Esophagus squamous epithelium (tissue), 5 donors: Measurements from ENCODE around the gene ARHGAP42. TPM values are rescaled to one million over a fixed set of nuclear protein-coding genes. Genes with fewer than 3 reads are reported as not detected.

Experiments
- DNase-seq: peaks from one replicate; lab custom pipeline; 2025; lab: John Stamatoyannopoulos, UW
- H3K27ac ChIP-seq, 4 donors: fragments of 200-600 bp; sonication (generic); one replicate each; pipeline ENCODE4 v1.5.1; 2016 to 2019; ENCODE audit warnings: mild to moderate bottlenecking in 1 of 4
- H3K27me3 ChIP-seq, 4 donors: fragments of 200-600 bp; sonication (generic); 1 replicate in 3 of 4; 2 replicates in 1 of 4; pipeline versions ENCODE4 v1.5.1 to v1.6.0; 2017 to 2021; ENCODE audit warnings: antibody characterized with exemption in 1 of 4
- H3K36me3 ChIP-seq, 3 donors: fragments of 200-600 bp; sonication (generic); one replicate each; pipeline ENCODE4 v1.5.1; 2016 to 2019
- H3K4me1 ChIP-seq, 3 donors: fragments of 200-600 bp; sonication (generic); one replicate each; pipeline ENCODE4 v1.5.1; 2017 to 2019
- H3K4me3 ChIP-seq, 4 donors: fragments of 200-600 bp; sonication (generic); 1 replicate in 3 of 4; 2 replicates in 1 of 4; pipeline ENCODE4 v1.5.1; 2016 to 2019; ENCODE audit warnings: mild to moderate bottlenecking in 2 of 4, moderate library complexity in 1 of 4
- H3K9me3 ChIP-seq, 3 donors: fragments of 200-600 bp; sonication (generic); one replicate each; pipeline ENCODE4 v1.5.1; 2016 to 2019
- CTCF ChIP-seq, 6 experiments: fragments of 450-650 bp in 4 of 6; fragments of 200-600 bp in 2 of 6; sonication (generic) in 2 of 6; IDR thresholded peaks; one replicate each; pipeline ENCODE4 v1.5.1; 2016 to 2019; ENCODE audit warnings: antibody characterized with exemption in 6 of 6, mild to moderate bottlenecking in 4 of 6, moderate library complexity in 4 of 6
- POLR2A ChIP-seq, 4 donors: fragments of 450-650 bp; IDR thresholded peaks; one replicate each; pipeline ENCODE4 v1.6.1; 2017; ENCODE audit warnings: antibody characterized with exemption in 4 of 4, mild to moderate bottlenecking in 4 of 4, moderate library complexity in 3 of 4
- WGBS, 2 donors: methylation state at CpG; one replicate each; pipeline ENCODE4 v1.1.5; 2018; 5-methylcytosine and 5-hydroxymethylcytosine counted together
- intact Hi-C: fragments of 100-400 bp; cut with DNase I; formaldehyde crosslinking; loops from one replicate; pipeline ENCODE4 v1.15.0; 2022
- total RNA-seq, 4 donors: library from RNA; depleted of rRNA; stranded (reverse); fragments of >200 nt; gene quantifications; one replicate each; pipeline ENCODE4 v1.1.0, GENCODE V29; 2016
- donor health status: DM: yes; HTN: yes; CAD: no.

The ARHGAP42 gene
- total RNA-seq, 4 donors from 2014 or later: 3.5 to 10.1 (median 6.4) TPM

DNA sequence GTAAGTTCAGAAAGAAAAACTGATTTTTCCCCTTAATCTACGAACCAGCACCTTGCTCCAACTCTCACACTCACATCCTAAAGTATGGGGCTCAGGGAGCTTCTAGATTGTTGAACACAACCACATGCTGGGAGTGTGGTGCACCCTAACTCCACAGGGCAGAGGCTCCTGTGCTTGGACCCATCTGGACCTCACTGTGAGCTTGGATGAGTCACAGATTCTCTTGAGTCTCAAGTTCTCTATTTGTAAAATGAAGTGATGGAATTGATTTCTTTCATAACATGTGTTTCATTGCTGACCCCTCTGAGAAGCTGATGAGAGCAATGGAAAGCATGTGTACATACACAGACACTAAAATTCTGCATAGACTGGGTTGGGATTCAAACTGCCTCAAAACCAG, 332.8 kb downstream of the ARHGAP42 start:
- Histone ChIP-seq H3K9me3 (no peaks in the 10 kb centered on the region), H3K4me1 (no peaks in the 10 kb centered on the region), H3K27me3 (no peaks in the 10 kb centered on the region), H3K4me3 (no peak overlapping the region), H3K27ac (no peak overlapping the region), H3K36me3 (no peaks in the 10 kb centered on the region)
- DNase-seq: no peak
- intact Hi-C loops: no loop called here
- TF ChIP-seq POLR2A (IDR thresholded peaks at IDR 0.05): no peak
- TF ChIP-seq CTCF (IDR thresholded peaks at IDR 0.05): no peak
- 50 to 77% methylated on average over 1 of the region's 1 CpG for WGBS, 2 donors

GRCh38 chr11:101022256-101022655, 335.2 kb downstream of the ARHGAP42 start:
- Histone ChIP-seq H3K27me3 (no peaks in the 10 kb centered on the region), H3K27ac (no peak overlapping the region), H3K4me3 (no peak overlapping the region), H3K4me1 (no peaks in the 10 kb centered on the region), H3K9me3 (no peaks in the 10 kb centered on the region), H3K36me3 (no peaks in the 10 kb centered on the region)
- intact Hi-C loops: no loop called here
- DNase-seq: no peak
- no peak for TF ChIP-seq CTCF (IDR thresholded peaks at IDR 0.05)
- TF ChIP-seq POLR2A (IDR thresholded peaks at IDR 0.05): no peak

DNA sequence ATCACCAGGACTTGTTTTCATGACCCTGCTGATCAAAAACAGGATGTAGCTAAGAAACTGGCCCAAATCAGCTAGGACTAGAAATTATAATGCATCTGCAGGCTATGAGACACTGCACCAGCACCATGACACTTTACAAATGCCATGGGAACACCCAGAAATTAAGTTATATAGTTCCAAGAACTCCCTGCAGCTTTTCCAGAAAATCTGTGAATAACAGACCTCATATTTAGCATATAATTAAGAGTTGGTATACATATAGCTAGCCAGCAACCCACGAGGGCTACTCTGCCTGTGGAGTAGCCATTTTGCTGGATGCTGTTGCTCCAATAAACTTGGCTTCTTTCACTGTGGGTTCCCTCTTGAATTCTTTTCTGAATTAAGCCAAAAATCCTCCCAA, 341.6 kb downstream of the ARHGAP42 start:
- Histone ChIP-seq H3K27ac (no peak overlapping the region), H3K4me3 (no peak overlapping the region), H3K9me3 (no peaks in the 10 kb centered on the region), H3K4me1 (no peaks in the 10 kb centered on the region), H3K27me3 (no peaks in the 10 kb centered on the region), H3K36me3 (no peaks in the 10 kb centered on the region)
- DNase-seq: no peak
- intact Hi-C loops: no loop called here
- 23 to 62% methylated on average over 1 of the region's 1 CpG for WGBS, 2 donors
- no peak for TF ChIP-seq POLR2A (IDR thresholded peaks at IDR 0.05)
- TF ChIP-seq CTCF (IDR thresholded peaks at IDR 0.05): no peak

DNA sequence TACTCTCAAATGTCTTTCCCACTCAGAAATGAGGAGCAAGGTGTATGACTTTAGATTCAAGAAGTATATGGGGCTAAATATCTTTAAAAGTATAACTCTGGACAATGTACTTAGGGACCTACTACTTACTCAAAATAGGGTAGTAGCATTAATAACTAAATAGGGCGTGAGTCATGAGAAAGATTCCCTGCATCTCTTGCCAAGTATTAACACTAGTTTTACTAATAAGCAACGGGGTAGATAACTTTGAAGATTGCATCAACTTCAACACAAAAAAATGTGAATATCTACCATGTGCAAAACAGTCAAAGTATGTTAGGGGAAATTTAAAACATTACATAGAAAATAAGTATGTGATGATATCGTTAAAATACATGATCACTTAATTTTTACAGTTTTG, 342.9 kb downstream of the ARHGAP42 start:
- Histone ChIP-seq H3K27me3 (no peaks in the 10 kb centered on the region), H3K4me3 (no peak overlapping the region), H3K27ac (no peak overlapping the region), H3K9me3 (no peaks in the 10 kb centered on the region), H3K36me3 (no peaks in the 10 kb centered on the region), H3K4me1 (peaks cover 0 to 4% (median 0%) of the 10 kb centered on the region in 3 donors)
- DNase-seq: no peak
- intact Hi-C loops: no loop called here
- 49 to 55% methylated on average over 3 of the region's 3 CpGs for whole genome bisulfite sequencing, 2 donors
- no peak for TF ChIP-seq POLR2A (IDR thresholded peaks at IDR 0.05)

GRCh38 chr11:101030692-101031091, 343.6 kb downstream of the ARHGAP42 start:
- Histone ChIP-seq H3K27ac (no peak overlapping the region), H3K4me1 (peaks cover 0 to 4% (median 0%) of the 10 kb centered on the region in 3 donors), H3K9me3 (no peaks in the 10 kb centered on the region), H3K4me3 (no peak overlapping the region), H3K36me3 (no peaks in the 10 kb centered on the region), H3K27me3 (no peaks in the 10 kb centered on the region)
- DNase-seq: no peak
- TF ChIP-seq CTCF (IDR thresholded peaks at IDR 0.05) (no peak), POLR2A (IDR thresholded peaks at IDR 0.05) (no peak)
- intact Hi-C loops: no loop called here
- WGBS, 2 donors: 71 to 74% methylated on average over 1 of the region's 1 CpG

DNA sequence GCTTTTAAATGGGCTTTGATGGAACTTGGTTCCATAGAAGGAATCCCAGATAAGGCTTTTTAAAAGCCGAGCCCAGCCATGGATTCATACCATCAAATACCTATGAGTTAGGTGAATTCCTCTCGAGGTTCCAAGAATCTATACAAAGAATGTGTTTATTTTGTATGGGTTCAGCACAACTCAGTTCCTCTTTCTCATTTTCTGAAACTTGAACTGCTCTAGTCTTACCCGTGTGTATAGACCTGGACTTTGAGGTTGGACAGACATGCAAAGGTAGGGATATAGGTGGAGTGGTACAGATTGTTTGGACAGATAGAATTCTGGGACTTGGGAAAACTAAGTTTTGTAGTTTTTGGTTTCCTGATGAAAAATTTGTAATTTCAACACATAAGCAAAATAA, 344.6 kb downstream of the ARHGAP42 start:
- Histone ChIP-seq H3K36me3 (no peaks in the 10 kb centered on the region), H3K27me3 (no peaks in the 10 kb centered on the region), H3K4me3 (no peak overlapping the region), H3K9me3 (no peaks in the 10 kb centered on the region), H3K4me1 (peaks cover 0 to 4% (median 0%) of the 10 kb centered on the region in 3 donors), H3K27ac (no peak overlapping the region)
- TF ChIP-seq CTCF (IDR thresholded peaks at IDR 0.05): no peak
- intact Hi-C loops: no loop called here
- DNase-seq: no peak
- 74 to 81% methylated on average over 3 of the region's 3 CpGs for WGBS, 2 donors
